ENCODE measurements around the gene LAG3.
A peak's percentile ranks its signal among the peaks of the same experiment; 100 is the strongest.
"Not testable (repeated sequence)": the region's sequence is repeated elsewhere in the genome, so short reads cannot be mapped to it uniquely, and the experiment has no call there.

Gene LAG3

DNA sequence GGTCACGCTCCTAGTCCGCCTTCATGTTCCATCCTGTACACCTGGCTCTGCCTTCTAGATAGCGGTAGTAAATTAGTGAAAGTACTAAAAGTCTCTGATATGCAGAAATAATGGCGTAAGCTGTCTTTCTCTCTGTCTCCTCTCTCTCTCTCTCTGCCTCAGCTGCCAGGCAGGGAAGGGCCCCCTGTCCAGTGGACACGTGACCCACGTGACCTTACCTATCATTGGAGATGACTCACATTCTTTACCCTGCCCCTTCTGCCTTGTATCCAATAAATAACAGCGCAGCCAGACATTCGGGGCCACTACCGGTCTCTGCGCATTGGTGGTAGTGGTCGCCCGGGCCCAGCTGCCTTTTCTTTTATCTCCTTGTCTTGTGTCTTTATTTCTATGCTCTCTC, 30.2 kb upstream of the LAG3 start:
- not testable (repeated sequence) for H3K27ac ChIP-seq (ENCODE audit: low read depth, low read length, severe bottlenecking); H3K4me1 ChIP-seq (ENCODE audit: control insufficient read depth, insufficient read depth, low read length, poor library complexity, severe bottlenecking); H3K9me3 ChIP-seq (ENCODE audit: control insufficient read depth, low read length); H3K4me3 ChIP-seq (ENCODE audit: extremely low read depth, insufficient read depth, low read length, poor library complexity, severe bottlenecking)
- 87 to 90% methylated on average over 6 of the region's 12 CpGs for WGBS, 2 experiments (ENCODE audit: insufficient coverage in 2 of 2)
- H3K36me3 ChIP-seq (ENCODE audit: control insufficient read depth, insufficient read depth, low read length) = peaks cover 16% of the 10 kb centered on the region

DNA sequence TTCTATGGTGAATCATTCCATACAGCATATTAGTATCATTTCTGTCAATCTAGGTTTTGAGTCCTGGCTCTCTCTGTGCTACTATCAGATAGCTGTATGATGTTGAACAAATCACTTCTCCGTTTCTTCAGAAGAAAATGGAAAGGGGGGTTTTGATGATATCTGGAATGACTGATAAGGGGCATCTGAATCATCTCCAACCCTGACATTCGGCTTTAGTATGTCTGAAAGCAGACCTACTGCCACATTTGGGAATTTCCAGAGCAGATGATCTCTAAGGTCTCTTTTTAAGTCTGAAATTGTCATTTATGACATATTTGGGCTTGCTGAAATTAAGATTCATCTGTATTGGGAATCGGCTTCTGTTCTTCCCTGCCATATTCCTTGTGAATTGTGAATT, 29.5 kb upstream of the LAG3 start:
- H3K4me3 ChIP-seq (ENCODE audit: extremely low read depth, insufficient read depth, low read length, poor library complexity, severe bottlenecking) = no peak overlapping the region
- H3K9me3 ChIP-seq (ENCODE audit: control insufficient read depth, low read length) = no peaks in the 10 kb centered on the region
- H3K27ac ChIP-seq (ENCODE audit: low read depth, low read length, severe bottlenecking) = no peak overlapping the region
- H3K4me1 ChIP-seq (ENCODE audit: control insufficient read depth, insufficient read depth, low read length, poor library complexity, severe bottlenecking) = no peaks in the 10 kb centered on the region
- 100% methylated on average over 2 of the region's 3 CpGs for WGBS, 2 experiments (ENCODE audit: insufficient coverage in 2 of 2)
- H3K36me3 ChIP-seq (ENCODE audit: control insufficient read depth, insufficient read depth, low read length) = peaks cover 23% of the 10 kb centered on the region

DNA sequence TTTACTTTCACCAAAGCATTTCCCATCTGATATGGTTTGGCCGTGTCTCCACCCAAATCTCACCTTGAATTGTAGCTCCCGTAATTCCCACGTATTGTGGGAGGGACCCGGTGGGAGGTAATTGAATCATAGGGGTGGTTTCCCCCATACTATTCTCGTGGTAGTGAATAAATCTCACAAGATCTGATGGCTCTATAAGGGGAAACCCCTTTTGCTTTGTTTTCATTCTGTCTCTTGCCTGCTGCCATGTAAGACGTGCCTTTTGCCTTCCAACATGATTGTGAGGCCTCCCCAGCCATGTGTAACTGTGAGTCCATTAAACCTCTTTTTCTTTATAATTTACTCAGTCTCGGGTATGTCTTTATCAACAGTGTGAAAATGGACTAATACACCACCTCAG, 29.0 kb upstream of the LAG3 start:
- not testable (repeated sequence) for H3K4me3 ChIP-seq (ENCODE audit: extremely low read depth, insufficient read depth, low read length, poor library complexity, severe bottlenecking); H3K9me3 ChIP-seq (ENCODE audit: control insufficient read depth, low read length); H3K4me1 ChIP-seq (ENCODE audit: control insufficient read depth, insufficient read depth, low read length, poor library complexity, severe bottlenecking); H3K27ac ChIP-seq (ENCODE audit: low read depth, low read length, severe bottlenecking)
- WGBS, 2 experiments (ENCODE audit: insufficient coverage in 2 of 2) = 67 to 92% methylated on average over 3 of the region's 7 CpGs
- H3K36me3 ChIP-seq (ENCODE audit: control insufficient read depth, insufficient read depth, low read length) = peaks cover 28% of the 10 kb centered on the region

DNA sequence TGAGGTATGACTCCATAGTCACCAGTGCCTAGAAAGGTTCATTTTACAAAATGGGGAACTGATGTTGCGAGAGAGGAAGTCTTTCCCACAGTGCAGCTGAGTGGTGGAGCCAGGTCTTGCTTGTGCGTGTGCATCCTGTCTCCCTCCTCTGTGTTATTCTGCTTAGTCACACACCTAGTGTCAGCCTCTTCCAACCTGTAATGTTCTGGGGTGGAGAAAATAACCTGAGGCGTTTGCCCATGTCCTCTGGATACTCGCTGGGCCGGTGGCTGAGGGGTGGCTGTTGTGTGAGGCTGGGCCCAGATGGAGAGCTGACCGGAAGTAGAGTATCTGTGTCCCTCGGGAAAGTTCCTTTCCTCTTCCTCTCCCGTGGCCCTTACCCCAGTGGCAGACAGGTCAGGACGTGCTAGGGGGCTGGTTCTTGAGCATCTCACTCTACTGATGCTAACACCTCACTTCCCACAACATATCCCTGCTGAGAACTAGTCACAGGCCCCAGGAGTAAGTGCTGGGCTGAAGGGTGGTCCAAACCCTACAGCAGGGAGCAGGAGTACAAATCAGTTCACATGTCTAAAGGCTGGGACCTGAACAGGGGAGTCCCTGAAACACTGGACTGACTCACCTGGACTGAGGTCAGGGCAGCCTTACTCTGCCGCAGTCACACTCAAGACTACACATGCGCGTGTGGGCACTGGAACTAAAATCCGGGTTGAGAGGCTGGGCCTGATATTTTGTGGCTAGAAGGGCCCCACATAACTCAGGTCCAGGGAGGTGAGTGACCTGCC, 26.4 kb upstream of the LAG3 start:
- Histone ChIP-seq H3K27ac (ENCODE audit: low read depth, low read length, severe bottlenecking) (peak overlapping the region; percentile 23), H3K36me3 (ENCODE audit: control insufficient read depth, insufficient read depth, low read length) (peaks cover 54% of the 10 kb centered on the region), H3K4me1 (ENCODE audit: control insufficient read depth, insufficient read depth, low read length, poor library complexity, severe bottlenecking) (no peaks in the 10 kb centered on the region), H3K9me3 (ENCODE audit: control insufficient read depth, low read length) (no peaks in the 10 kb centered on the region), H3K4me3 (ENCODE audit: extremely low read depth, insufficient read depth, low read length, poor library complexity, severe bottlenecking) (no peak overlapping the region)
- WGBS, 2 experiments (ENCODE audit: insufficient coverage in 2 of 2) = 85 to 95% methylated on average over 5 to 11 of the region's 13 CpGs

DNA sequence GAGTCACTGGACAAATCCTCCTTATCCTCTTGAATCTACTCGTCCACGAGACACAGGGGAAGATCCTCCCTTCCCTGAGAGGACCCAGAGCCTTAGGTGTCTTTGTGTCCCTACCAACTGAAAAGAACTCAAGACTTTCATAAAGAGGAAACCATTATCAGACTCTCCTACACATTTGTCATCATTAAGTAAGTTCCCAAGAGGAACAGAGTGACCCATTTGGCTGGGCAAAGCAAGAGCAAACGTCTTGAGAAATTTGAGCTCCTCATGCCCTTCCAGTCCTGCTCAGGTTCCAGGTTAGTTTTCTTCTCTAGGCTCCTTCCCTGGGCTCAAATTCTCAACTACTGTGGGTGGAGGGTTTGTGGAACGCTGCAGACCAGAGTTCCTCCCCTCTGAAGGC, 25.1 kb upstream of the LAG3 start:
- Histone ChIP-seq H3K4me1 (ENCODE audit: control insufficient read depth, insufficient read depth, low read length, poor library complexity, severe bottlenecking) (peaks cover 6% of the 10 kb centered on the region), H3K4me3 (ENCODE audit: extremely low read depth, insufficient read depth, low read length, poor library complexity, severe bottlenecking) (no peak overlapping the region), H3K36me3 (ENCODE audit: control insufficient read depth, insufficient read depth, low read length) (peaks cover 65% of the 10 kb centered on the region), H3K27ac (ENCODE audit: low read depth, low read length, severe bottlenecking) (no peak overlapping the region), H3K9me3 (ENCODE audit: control insufficient read depth, low read length) (no peaks in the 10 kb centered on the region)
- WGBS, 2 experiments (ENCODE audit: insufficient coverage in 2 of 2) = 96 to 100% methylated on average over 3 of the region's 4 CpGs

DNA sequence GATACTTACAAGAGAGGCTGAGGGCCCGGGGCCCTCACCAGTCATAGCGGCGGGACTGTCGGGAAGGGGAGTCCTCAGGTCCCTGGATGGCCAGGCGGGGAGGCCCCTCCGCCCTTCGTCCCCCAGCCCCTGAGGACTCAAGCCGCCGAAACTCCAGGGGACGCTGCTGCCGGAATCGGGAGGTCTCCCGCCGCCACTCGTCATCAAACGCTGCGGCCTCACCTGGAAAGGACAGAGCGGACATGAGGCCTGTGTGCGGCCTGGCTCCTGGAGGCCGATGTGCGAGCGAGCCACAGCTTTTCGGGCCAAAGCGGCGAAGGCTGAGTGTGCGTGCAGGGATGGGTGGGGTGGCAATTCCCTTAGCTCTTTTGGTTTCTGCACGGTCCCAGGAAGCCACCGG, 23.6 kb upstream of the LAG3 start:
- Histone ChIP-seq H3K4me1 (ENCODE audit: control insufficient read depth, insufficient read depth, low read length, poor library complexity, severe bottlenecking) (peaks cover 7% of the 10 kb centered on the region), H3K4me3 (ENCODE audit: extremely low read depth, insufficient read depth, low read length, poor library complexity, severe bottlenecking) (no peak overlapping the region), H3K27ac (ENCODE audit: low read depth, low read length, severe bottlenecking) (no peak overlapping the region), H3K36me3 (ENCODE audit: control insufficient read depth, insufficient read depth, low read length) (peaks cover 65% of the 10 kb centered on the region), H3K9me3 (ENCODE audit: control insufficient read depth, low read length) (no peaks in the 10 kb centered on the region)
- 98% methylated on average over 27 to 28 of the region's 28 CpGs for WGBS, 2 experiments (ENCODE audit: insufficient coverage in 2 of 2)

DNA sequence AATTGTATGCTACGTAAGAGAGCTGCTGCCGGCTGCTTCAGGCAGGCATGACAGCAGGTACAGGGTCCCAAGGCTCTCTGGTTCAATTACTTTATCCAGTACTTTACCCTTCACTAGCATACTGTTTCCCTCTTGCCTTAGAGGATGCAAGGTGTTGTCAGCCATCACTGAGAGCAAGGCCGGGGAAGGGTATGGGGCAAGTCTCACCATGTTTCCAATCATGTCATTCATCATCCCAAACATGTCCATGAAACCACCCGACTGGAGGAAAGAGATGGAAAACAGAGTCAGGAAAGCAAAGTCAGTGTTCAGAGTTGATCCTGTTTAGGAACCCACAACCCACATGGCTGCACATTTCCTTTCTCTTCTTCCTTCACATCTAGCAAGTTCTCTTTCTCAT, 21.8 kb upstream of the LAG3 start:
- no peaks in the 10 kb centered on the region for H3K9me3 ChIP-seq (ENCODE audit: control insufficient read depth, low read length)
- H3K4me1 ChIP-seq (ENCODE audit: control insufficient read depth, insufficient read depth, low read length, poor library complexity, severe bottlenecking) = peaks cover 11% of the 10 kb centered on the region
- peaks cover 65% of the 10 kb centered on the region for H3K36me3 ChIP-seq (ENCODE audit: control insufficient read depth, insufficient read depth, low read length)
- no peak overlapping the region for H3K27ac ChIP-seq (ENCODE audit: low read depth, low read length, severe bottlenecking)
- H3K4me3 ChIP-seq (ENCODE audit: extremely low read depth, insufficient read depth, low read length, poor library complexity, severe bottlenecking) = no peak overlapping the region
- 94 to 100% methylated on average over 2 to 3 of the region's 4 CpGs for WGBS, 2 experiments (ENCODE audit: insufficient coverage in 2 of 2)

DNA sequence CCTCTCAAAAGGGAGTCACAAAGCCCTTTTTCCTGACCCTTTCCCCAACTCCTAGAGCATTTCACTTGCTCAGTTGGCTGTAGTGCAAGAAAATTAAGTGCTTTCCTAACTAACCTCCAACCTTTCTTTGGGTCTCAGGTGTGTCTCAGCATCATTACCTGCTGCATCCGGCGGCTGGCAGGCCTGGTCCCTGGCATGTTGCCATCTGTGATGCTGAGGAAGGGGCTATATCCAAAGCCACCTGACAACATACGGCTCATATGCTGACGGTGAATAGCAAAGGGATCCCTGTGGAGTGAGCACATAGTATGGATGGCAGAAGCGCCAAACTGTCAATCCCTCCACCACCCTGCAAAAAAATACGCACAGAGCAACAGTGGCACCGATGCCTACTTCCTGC, 20.6 kb upstream of the LAG3 start:
- 92 to 94% methylated on average over 6 of the region's 7 CpGs for WGBS, 2 experiments (ENCODE audit: insufficient coverage in 2 of 2)
- Histone ChIP-seq H3K4me1 (ENCODE audit: control insufficient read depth, insufficient read depth, low read length, poor library complexity, severe bottlenecking) (peaks cover 11% of the 10 kb centered on the region), H3K9me3 (ENCODE audit: control insufficient read depth, low read length) (no peaks in the 10 kb centered on the region), H3K27ac (ENCODE audit: low read depth, low read length, severe bottlenecking) (no peak overlapping the region), H3K36me3 (ENCODE audit: control insufficient read depth, insufficient read depth, low read length) (peaks cover 53% of the 10 kb centered on the region), H3K4me3 (ENCODE audit: extremely low read depth, insufficient read depth, low read length, poor library complexity, severe bottlenecking) (peak overlapping the region; percentile 99)

DNA sequence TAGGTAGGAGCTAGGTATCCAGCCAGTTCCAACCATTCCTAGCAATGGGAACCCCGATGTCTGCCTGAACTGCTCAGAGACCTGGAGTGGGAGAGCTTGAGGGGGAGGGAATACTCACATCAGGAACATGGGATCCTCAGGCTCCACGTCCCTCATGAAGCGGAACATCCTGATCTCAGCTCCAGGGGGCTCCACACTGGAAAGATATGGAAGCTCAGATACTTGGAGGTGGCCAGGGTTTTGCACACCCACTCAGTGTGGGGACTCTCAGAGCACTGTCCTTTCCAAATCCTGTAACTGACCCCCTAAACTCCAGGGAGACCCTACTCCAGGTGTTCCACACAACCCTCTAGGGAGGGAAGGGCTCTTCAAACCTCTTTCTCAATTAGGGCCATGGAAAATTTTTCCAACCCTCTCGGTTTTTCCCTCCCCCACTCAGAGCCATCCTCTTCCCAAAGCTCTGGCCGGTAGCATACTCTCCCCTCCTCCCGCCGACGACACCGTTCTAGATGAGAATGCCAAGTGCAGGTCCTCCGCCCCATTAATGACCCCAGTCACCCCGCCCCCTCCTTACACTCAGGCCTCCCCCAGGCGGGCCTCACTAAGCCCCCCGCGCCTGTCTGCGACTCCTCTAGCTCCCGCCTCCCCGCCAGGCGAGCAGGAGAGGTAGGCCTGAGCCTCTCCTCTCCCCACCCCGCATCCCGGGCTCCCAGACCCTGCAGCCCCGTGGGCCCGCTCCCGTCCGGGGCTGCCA, 20.0 kb upstream of the LAG3 start:
- 6 to 8% methylated on average over 17 to 23 of the region's 24 CpGs for WGBS, 2 experiments (ENCODE audit: insufficient coverage in 2 of 2)
- peaks cover 47% of the 10 kb centered on the region for H3K36me3 ChIP-seq (ENCODE audit: control insufficient read depth, insufficient read depth, low read length)
- H3K4me3 ChIP-seq (ENCODE audit: extremely low read depth, insufficient read depth, low read length, poor library complexity, severe bottlenecking) = peak overlapping the region; percentile 99
- H3K9me3 ChIP-seq (ENCODE audit: control insufficient read depth, low read length) = no peaks in the 10 kb centered on the region
- H3K4me1 ChIP-seq (ENCODE audit: control insufficient read depth, insufficient read depth, low read length, poor library complexity, severe bottlenecking) = peaks cover 11% of the 10 kb centered on the region
- H3K27ac ChIP-seq (ENCODE audit: low read depth, low read length, severe bottlenecking) = peak overlapping the region; percentile 98

DNA sequence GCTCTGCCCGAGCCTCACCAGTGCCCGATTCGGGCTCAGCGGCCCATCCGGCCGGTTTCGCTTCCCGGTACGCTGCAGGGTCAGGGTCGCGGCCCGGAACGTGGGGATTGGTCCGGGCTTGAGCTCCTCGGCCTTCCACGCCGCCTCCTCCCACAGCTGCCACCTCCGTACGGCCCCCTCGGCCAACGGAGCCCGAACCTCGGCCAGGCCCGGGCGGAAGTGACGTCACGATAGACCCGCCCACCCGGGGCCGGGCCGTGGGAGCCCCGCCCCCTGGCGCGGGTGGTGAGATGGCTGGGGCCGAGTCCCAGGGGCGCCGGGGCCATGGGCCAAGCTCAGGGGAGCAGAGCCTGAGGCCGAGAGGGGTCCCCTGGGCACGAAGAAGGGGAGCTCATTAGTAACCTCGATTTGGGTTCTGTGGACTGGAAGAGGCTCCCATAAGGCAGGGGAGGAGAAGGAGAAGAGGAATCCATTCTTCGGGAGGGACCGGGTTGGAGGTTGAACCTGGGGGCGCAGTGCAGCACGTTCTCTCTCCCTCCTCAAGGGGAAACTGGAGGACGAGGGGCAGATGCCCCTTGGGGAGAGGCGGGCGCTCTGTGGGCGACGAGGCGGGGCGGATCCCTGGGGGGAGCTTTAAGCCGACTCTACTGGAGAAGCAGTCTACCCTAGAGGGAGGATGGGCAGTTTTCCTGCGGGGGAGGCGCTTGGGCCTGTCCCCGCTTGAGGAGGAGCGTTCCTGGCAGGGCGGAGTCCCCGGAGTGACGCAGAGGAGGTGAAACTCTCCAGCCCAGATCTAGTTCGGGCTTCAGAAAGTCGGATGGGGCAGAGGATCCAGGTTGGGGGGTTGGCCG, 19.2 kb upstream of the LAG3 start, which contains the start of gene MLF2:
Gene MLF2, minus strand, starts transcription at position 221 of the 851 bp plus-strand sequence. CDS start 807 bp downstream, outside the sequence.
- peak within 1 kb of the TSS; percentile 98 for H3K27ac ChIP-seq (ENCODE audit: low read depth, low read length, severe bottlenecking)
- 0% methylated on average over 43 to 44 of the region's 62 CpGs for WGBS, 2 experiments (ENCODE audit: insufficient coverage in 2 of 2)
- H3K9me3 ChIP-seq (ENCODE audit: control insufficient read depth, low read length) = no peaks in the 10 kb centered on the region
- peaks cover 11% of the 10 kb centered on the region for H3K4me1 ChIP-seq (ENCODE audit: control insufficient read depth, insufficient read depth, low read length, poor library complexity, severe bottlenecking)
- H3K4me3 ChIP-seq (ENCODE audit: extremely low read depth, insufficient read depth, low read length, poor library complexity, severe bottlenecking) = peak within 1 kb of the TSS; percentile 99
- peaks cover 39% of the 10 kb centered on the region for H3K36me3 ChIP-seq (ENCODE audit: control insufficient read depth, insufficient read depth, low read length)

Measured in mesodermal cell (in vitro differentiated cells).